ENCODE results near the gene AP3D1. TPM values are rescaled to one million over a fixed set of nuclear protein-coding genes. Genes with fewer than 3 reads are reported as not detected.

AP3D1 gene
- total and polyA plus RNA-seq, 7 experiments from 2014 or later, result 12.3 to 106 (median 78.3) TPM

GRCh38 chr19:2123682-2124387, 27.5 kb downstream of the AP3D1 start:
- peaks cover under 1 to 21% (median 3%) of the 10 kb centered on the region in 5 donors for H3K36me3 Mint-ChIP-seq
- Histone ChIP-seq H3K27ac (ENCODE audit: low read depth, low read length) (no peak overlapping the region), H3K4me1 (ENCODE audit: control insufficient read depth in 2 of 2, insufficient read depth in 2 of 2, low read length in 2 of 2) (no peaks in the 10 kb centered on the region), H3K27me3 (ENCODE audit: control insufficient read depth in 2 of 2, insufficient read depth in 2 of 2, low read length in 2 of 2) (no peaks in the 10 kb centered on the region), H3K9me3 (ENCODE audit: control insufficient read depth in 2 of 3, low read length in 3 of 3) (no peaks in the 10 kb centered on the region), H3K36me3 (ENCODE audit: control insufficient read depth in 2 of 3, insufficient read depth in 3 of 3, low read length in 3 of 3) (peaks cover 0 to 76% (median 10%) of the 10 kb centered on the region in 3 experiments), H3K4me3 (ENCODE audit: low read length) (no peak overlapping the region)
- no peak for DNase-seq
- ATAC-seq, result no peak
- no peaks in the 10 kb centered on the region for H3K27me3 Mint-ChIP-seq
- CTCF ChIA-PET, result no interaction called here
- H3K27ac Mint-ChIP-seq, result no peak overlapping the region
- H3K4me3 Mint-ChIP-seq, result no peak overlapping the region
- no peaks in the 10 kb centered on the region for H3K9me3 Mint-ChIP-seq
- peaks cover 0 to 2% (median 0%) of the 10 kb centered on the region in 7 donors for H3K4me1 Mint-ChIP-seq
- POLR2A ChIA-PET, result no interaction called here
- intact Hi-C loops (cut with micrococcal nuclease), result no loop called here

- Mint-ChIP-seq H3K4me3 (no peak overlapping the region), H3K9me3 (no peaks in the 10 kb centered on the region), H3K27ac (no peak overlapping the region), H3K36me3 (peaks cover 3 to 28% (median 4%) of the 10 kb centered on the region in 5 donors), H3K4me1 (peaks cover 0 to 2% (median 0%) of the 10 kb centered on the region in 7 donors), H3K27me3 (no peaks in the 10 kb centered on the region)
- Histone ChIP-seq H3K27me3 (ENCODE audit: control insufficient read depth in 2 of 2, insufficient read depth in 2 of 2, low read length in 2 of 2) (no peaks in the 10 kb centered on the region), H3K4me3 (ENCODE audit: low read length) (no peak overlapping the region), H3K9me3 (ENCODE audit: control insufficient read depth in 2 of 3, low read length in 3 of 3) (no peaks in the 10 kb centered on the region), H3K27ac (ENCODE audit: low read depth, low read length) (no peak overlapping the region), H3K4me1 (ENCODE audit: control insufficient read depth in 2 of 2, insufficient read depth in 2 of 2, low read length in 2 of 2) (no peaks in the 10 kb centered on the region), H3K36me3 (ENCODE audit: control insufficient read depth in 2 of 3, insufficient read depth in 3 of 3, low read length in 3 of 3) (peaks cover 0 to 82% (median 12%) of the 10 kb centered on the region in 3 experiments)
- DNase-seq (no peak), ATAC-seq (no peak)
- CTCF ChIA-PET, result no interaction called here
- POLR2A ChIA-PET, result no interaction called here
- intact Hi-C loops (cut with micrococcal nuclease), result no loop called here
Measured at GRCh38 chr19:2122982-2123381, 28.4 kb downstream of the AP3D1 start.

GRCh38 chr19:2122251-2122650, 29.1 kb downstream of the AP3D1 start:
- H3K4me1 Mint-ChIP-seq, result peaks cover 0 to 2% (median 0%) of the 10 kb centered on the region in 7 donors
- H3K36me3 Mint-ChIP-seq, result peaks cover 3 to 26% (median 4%) of the 10 kb centered on the region in 5 donors
- no peaks in the 10 kb centered on the region for H3K27me3 Mint-ChIP-seq
- intact Hi-C loops (cut with micrococcal nuclease), result no loop called here
- Histone ChIP-seq H3K9me3 (ENCODE audit: control insufficient read depth in 2 of 3, low read length in 3 of 3) (no peaks in the 10 kb centered on the region), H3K4me1 (ENCODE audit: control insufficient read depth in 2 of 2, insufficient read depth in 2 of 2, low read length in 2 of 2) (no peaks in the 10 kb centered on the region), H3K27ac (ENCODE audit: low read depth, low read length) (no peak overlapping the region), H3K4me3 (ENCODE audit: low read length) (no peak overlapping the region), H3K27me3 (ENCODE audit: control insufficient read depth in 2 of 2, insufficient read depth in 2 of 2, low read length in 2 of 2) (no peaks in the 10 kb centered on the region), H3K36me3 (ENCODE audit: control insufficient read depth in 2 of 3, insufficient read depth in 3 of 3, low read length in 3 of 3) (peaks cover 0 to 82% (median 11%) of the 10 kb centered on the region in 3 experiments)
- ATAC-seq, result no peak
- no peak for DNase-seq
- ChIA-PET POLR2A (no interaction called here), CTCF (no interaction called here)
- H3K9me3 Mint-ChIP-seq, result no peaks in the 10 kb centered on the region
- no peak overlapping the region for H3K4me3 Mint-ChIP-seq
- H3K27ac Mint-ChIP-seq, result no peak overlapping the region

GRCh38 chr19:2121416-2122051, 29.8 kb downstream of the AP3D1 start:
- H3K9me3 Mint-ChIP-seq, result no peaks in the 10 kb centered on the region
- H3K27ac Mint-ChIP-seq, result no peak overlapping the region
- intact Hi-C loops (cut with micrococcal nuclease), result no loop called here

GRCh38 chr19:2120821-2121220, 30.5 kb downstream of the AP3D1 start:
- no peaks in the 10 kb centered on the region for H3K4me1 ChIP-seq (ENCODE audit: control insufficient read depth in 2 of 2, insufficient read depth in 2 of 2, low read length in 2 of 2)
- H3K27ac ChIP-seq (ENCODE audit: low read depth, low read length), result no peak overlapping the region
- Mint-ChIP-seq H3K36me3 (peaks cover 3 to 26% (median 4%) of the 10 kb centered on the region in 5 donors), H3K9me3 (no peaks in the 10 kb centered on the region), H3K27ac (no peak overlapping the region), H3K4me1 (peaks cover 0 to 2% (median 0%) of the 10 kb centered on the region in 7 donors), H3K4me3 (no peak overlapping the region), H3K27me3 (no peaks in the 10 kb centered on the region)
- ATAC-seq (no peak), DNase-seq (no peak)
- intact Hi-C loops (cut with micrococcal nuclease), result no loop called here
- H3K9me3 ChIP-seq (ENCODE audit: control insufficient read depth in 2 of 3, low read length in 3 of 3), result no peaks in the 10 kb centered on the region
- no peak overlapping the region for H3K4me3 ChIP-seq (ENCODE audit: low read length)
- CTCF ChIA-PET, result no interaction called here
- POLR2A ChIA-PET, result no interaction called here
- no peaks in the 10 kb centered on the region for H3K27me3 ChIP-seq (ENCODE audit: control insufficient read depth in 2 of 2, insufficient read depth in 2 of 2, low read length in 2 of 2)
- peaks cover 0 to 83% (median 11%) of the 10 kb centered on the region in 3 experiments for H3K36me3 ChIP-seq (ENCODE audit: control insufficient read depth in 2 of 3, insufficient read depth in 3 of 3, low read length in 3 of 3)

More at GRCh38 chr19:2121416-2122051, 29.8 kb downstream of the AP3D1 start:
- Histone ChIP-seq H3K9me3 (ENCODE audit: control insufficient read depth in 2 of 3, low read length in 3 of 3) (no peaks in the 10 kb centered on the region), H3K4me1 (ENCODE audit: control insufficient read depth in 2 of 2, insufficient read depth in 2 of 2, low read length in 2 of 2) (no peaks in the 10 kb centered on the region), H3K4me3 (ENCODE audit: low read length) (no peak overlapping the region), H3K27ac (ENCODE audit: low read depth, low read length) (no peak overlapping the region), H3K27me3 (ENCODE audit: control insufficient read depth in 2 of 2, insufficient read depth in 2 of 2, low read length in 2 of 2) (no peaks in the 10 kb centered on the region), H3K36me3 (ENCODE audit: control insufficient read depth in 2 of 3, insufficient read depth in 3 of 3, low read length in 3 of 3) (peaks cover 0 to 82% (median 11%) of the 10 kb centered on the region in 3 experiments)
- Mint-ChIP-seq H3K27me3 (no peaks in the 10 kb centered on the region), H3K4me3 (no peak overlapping the region), H3K36me3 (peaks cover 3 to 26% (median 4%) of the 10 kb centered on the region in 5 donors), H3K4me1 (peaks cover 0 to 2% (median 0%) of the 10 kb centered on the region in 7 donors)
- CTCF ChIA-PET, result no interaction called here
- no peak for DNase-seq
- POLR2A ChIA-PET, result no interaction called here
- ATAC-seq, result no peak

GRCh38 chr19:2119921-2120785, 31.2 kb downstream of the AP3D1 start:
- no peak overlapping the region for H3K27ac ChIP-seq (ENCODE audit: low read depth, low read length)
- H3K36me3 ChIP-seq (ENCODE audit: control insufficient read depth in 2 of 3, insufficient read depth in 3 of 3, low read length in 3 of 3), result peaks cover 0 to 90% (median 17%) of the 10 kb centered on the region in 3 experiments
- H3K4me3 ChIP-seq (ENCODE audit: low read length), result no peak overlapping the region
- intact Hi-C loops (cut with micrococcal nuclease), result no loop called here
- DNase-seq (no peak), ATAC-seq (no peak)
- H3K4me1 Mint-ChIP-seq, result peaks cover 0 to 2% (median 0%) of the 10 kb centered on the region in 7 donors
- H3K36me3 Mint-ChIP-seq, result peaks cover 3 to 30% (median 6%) of the 10 kb centered on the region in 5 donors
- H3K9me3 Mint-ChIP-seq, result no peaks in the 10 kb centered on the region
- H3K9me3 ChIP-seq (ENCODE audit: control insufficient read depth in 2 of 3, low read length in 3 of 3), result no peaks in the 10 kb centered on the region
- POLR2A ChIA-PET, result no interaction called here
- H3K4me3 Mint-ChIP-seq, result peak overlapping the region in 1 of 10 donors; percentile 16
- no peak overlapping the region for H3K27ac Mint-ChIP-seq
- no peaks in the 10 kb centered on the region for H3K27me3 ChIP-seq (ENCODE audit: control insufficient read depth in 2 of 2, insufficient read depth in 2 of 2, low read length in 2 of 2)
- H3K4me1 ChIP-seq (ENCODE audit: control insufficient read depth in 2 of 2, insufficient read depth in 2 of 2, low read length in 2 of 2), result no peaks in the 10 kb centered on the region
- CTCF ChIA-PET, result interaction anchor here (0.6 kb wide), 1 partner anchor 57 kb away, joined by 3 read pairs; no protein-coding TSS in a partner anchor
- H3K27me3 Mint-ChIP-seq, result no peaks in the 10 kb centered on the region
